Endodermal cell (in vitro differentiated cells): ENCODE measurements around the gene CYP4F2. TPM values are rescaled to one million over a fixed set of nuclear protein-coding genes. Genes with fewer than 3 reads are reported as not detected.
"Not testable (repeated sequence)": the region's sequence is repeated elsewhere in the genome, so short reads cannot be mapped to it uniquely, and the experiment has no call there.

Experiments
- DNase-seq: peaks from one replicate; pipeline ENCODE4 v3.0.0-alpha.2; 2017
- H3K27ac ChIP-seq: 2 replicates; pipeline ENCODE4 v1.5.1; 2013; ENCODE audit warnings: mild to moderate bottlenecking, low read depth, low read length, moderate library complexity
- H3K27me3 ChIP-seq: 2 replicates; pipeline ENCODE4 v1.6.1; 2013; ENCODE audit warnings: mild to moderate bottlenecking, low read length, moderate library complexity; ENCODE audit not compliant: insufficient read depth, control insufficient read depth, poor library complexity, severe bottlenecking
- H3K36me3 ChIP-seq: 2 replicates; pipeline ENCODE4 v1.7.0; 2013; ENCODE audit warnings: mild to moderate bottlenecking, low read length, moderate library complexity; ENCODE audit not compliant: control insufficient read depth, insufficient read depth
- H3K4me1 ChIP-seq: one replicate; pipeline ENCODE4 v1.7.0; 2013; ENCODE audit warnings: low read length; ENCODE audit not compliant: control insufficient read depth, insufficient read depth
- H3K4me3 ChIP-seq: 2 replicates; pipeline ENCODE4 v1.5.1; 2013; ENCODE audit warnings: mild to moderate bottlenecking, low read length, moderate library complexity
- H3K9ac ChIP-seq: 2 replicates; pipeline ENCODE4 v1.6.1; 2013; ENCODE audit warnings: mild to moderate bottlenecking, low read length, moderate library complexity; ENCODE audit not compliant: poor library complexity, severe bottlenecking; ENCODE audit errors: extremely low read depth
- H3K9me3 ChIP-seq: 2 replicates; pipeline ENCODE4 v1.6.1; 2013; ENCODE audit warnings: mild to moderate bottlenecking, low read length, moderate library complexity; ENCODE audit not compliant: control insufficient read depth
- H3K27ac Mint-ChIP-seq: 2 replicates; pipeline ENCODE4 v1.8.0; 2020; ENCODE audit warnings: mixed read lengths
- H3K27me3 Mint-ChIP-seq: 2 replicates; pipeline ENCODE4 v1.8.0; 2021; ENCODE audit warnings: mild to moderate bottlenecking, mixed read lengths; ENCODE audit not compliant: insufficient read depth
- H3K36me3 Mint-ChIP-seq: 2 replicates; pipeline ENCODE4 v1.8.0; 2020; ENCODE audit warnings: low read depth, mixed read lengths
- H3K4me1 Mint-ChIP-seq: 2 replicates; pipeline ENCODE4 v1.8.0; 2020; ENCODE audit warnings: mixed read lengths
- H3K4me3 Mint-ChIP-seq: 2 replicates; pipeline ENCODE4 v1.8.0; 2020; ENCODE audit warnings: mild to moderate bottlenecking, moderate library complexity, mixed read lengths
- H3K9me3 Mint-ChIP-seq: 2 replicates; pipeline ENCODE4 v1.8.0; 2020; ENCODE audit warnings: mild to moderate bottlenecking, mixed read lengths
- CTCF ChIP-seq: fragments of 200-600 bp; sonication (generic); conservative IDR thresholded peaks from 2 replicates; pipeline ENCODE4 v1.5.0; 2021; ENCODE audit warnings: antibody characterized with exemption, mild to moderate bottlenecking
- WGBS, 2 experiments: methylation state at CpG; one replicate each; pipeline versions ENCODE4 v1.1.5 to v1.1.7; 2013; ENCODE audit warnings: missing lambda C conversion rate in 2 of 2, mixed read lengths in 1 of 2; ENCODE audit not compliant: insufficient coverage in 1 of 2, insufficient read length in 1 of 2; 5-methylcytosine and 5-hydroxymethylcytosine counted together
- total RNA-seq, 2 donors: library from RNA; stranded (reverse); fragmentation: NEBNext Ultra II Directional in 1 of 2; extraction: Animal tissue kit (Norgen Biotek cat#: 25700) in 1 of 2; gene quantifications; 2 replicates in 1 of 2; 3 replicates in 1 of 2; pipeline ENCODE4 v1.2.1, GENCODE V29; 2021

Gene CYP4F2
- total RNA-seq, 2 donors from 2014 or later: not detected

- H3K36me3 Mint-ChIP-seq, H3K4me3 Mint-ChIP-seq, H3K4me1 Mint-ChIP-seq, H3K9ac ChIP-seq, H3K27me3 ChIP-seq, H3K4me1 ChIP-seq, H3K27ac ChIP-seq, H3K4me3 ChIP-seq, H3K27ac Mint-ChIP-seq, H3K27me3 Mint-ChIP-seq, H3K36me3 ChIP-seq, DNase-seq: not testable (repeated sequence)
- H3K9me3 Mint-ChIP-seq: peaks cover 46% of the 10 kb centered on the region
- peaks cover 44% of the 10 kb centered on the region for H3K9me3 ChIP-seq
- 81 to 90% methylated on average over 9 to 29 of the region's 30 CpGs for WGBS, 2 experiments
Observed at GRCh38 chr19:15899561-15899960, 1.7 kb upstream of the CYP4F2 start.

GRCh38 chr19:15897026-15897737 lies 692 bp downstream of the CYP4F2 start:
- no peaks in the 10 kb centered on the region for H3K27me3 Mint-ChIP-seq
- no peaks in the 10 kb centered on the region for H3K36me3 Mint-ChIP-seq
- no peaks in the 10 kb centered on the region for H3K4me1 Mint-ChIP-seq
- Histone ChIP-seq H3K27ac (no peak overlapping the region), H3K27me3 (no peaks in the 10 kb centered on the region), H3K9me3 (peaks cover 59% of the 10 kb centered on the region), H3K4me1 (no peaks in the 10 kb centered on the region), H3K4me3 (no peak overlapping the region), H3K36me3 (no peaks in the 10 kb centered on the region), H3K9ac (no peak overlapping the region)
- peaks cover 23% of the 10 kb centered on the region for H3K9me3 Mint-ChIP-seq
- 79 to 83% methylated on average over 8 to 16 of the region's 16 CpGs for WGBS, 2 experiments
- no peak overlapping the region for H3K27ac Mint-ChIP-seq
- no peak overlapping the region for H3K4me3 Mint-ChIP-seq
- no peak for DNase-seq
- no peak for TF ChIP-seq CTCF

- no peaks in the 10 kb centered on the region for H3K36me3 Mint-ChIP-seq
- peaks cover 61% of the 10 kb centered on the region for H3K9me3 ChIP-seq
- no peak overlapping the region for H3K4me3 Mint-ChIP-seq
- H3K27ac ChIP-seq: no peak overlapping the region
- no peak for TF ChIP-seq CTCF
- H3K27me3 ChIP-seq: no peaks in the 10 kb centered on the region
- WGBS, 2 experiments: 51 to 58% methylated on average over 4 of the region's 4 CpGs
- H3K4me1 ChIP-seq: no peaks in the 10 kb centered on the region
- no peak overlapping the region for H3K4me3 ChIP-seq
- no peak for DNase-seq
- peaks cover 10% of the 10 kb centered on the region for H3K9me3 Mint-ChIP-seq
- no peak overlapping the region for H3K9ac ChIP-seq
- no peak overlapping the region for H3K27ac Mint-ChIP-seq
- H3K4me1 Mint-ChIP-seq: no peaks in the 10 kb centered on the region
- no peaks in the 10 kb centered on the region for H3K27me3 Mint-ChIP-seq
- no peaks in the 10 kb centered on the region for H3K36me3 ChIP-seq
Observed at GRCh38 chr19:15895876-15896430, 1.9 kb downstream of the CYP4F2 start.
